ENCODE results near the gene ABHD1.
A peak's percentile ranks its signal among the peaks of the same experiment; 100 is the strongest.
"Not testable (repeated sequence)": the region's sequence is repeated elsewhere in the genome, so short reads cannot be mapped to it uniquely, and the experiment has no call there.

Gene ABHD1

GRCh38 chr2:27094353-27094984, 29.1 kb upstream of the ABHD1 start:
- no peak overlapping the region for H3K4me3 Mint-ChIP-seq

DNA sequence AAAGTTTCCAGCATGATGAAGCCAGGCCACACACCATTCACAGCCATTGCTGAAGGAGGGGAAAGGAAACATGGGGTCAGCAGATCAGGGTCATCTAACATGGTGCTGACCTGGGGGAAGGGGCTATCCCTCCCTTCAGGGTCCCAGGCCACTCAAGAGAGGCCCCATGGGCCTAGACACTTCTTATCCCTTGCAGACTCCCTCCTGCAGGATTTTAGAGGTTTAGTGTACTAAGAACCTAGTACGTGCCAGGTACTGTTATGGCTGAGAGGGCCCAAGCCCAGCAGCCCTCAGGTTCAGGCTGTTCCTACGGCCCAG, 28.2 kb upstream of the ABHD1 start:
- H3K4me3 Mint-ChIP-seq, result peak overlapping the region; percentile 73
- ATAC-seq, result no peak
- H3K9me3 Mint-ChIP-seq, result no peaks in the 10 kb centered on the region
- peaks cover 21% of the 10 kb centered on the region for H3K4me1 Mint-ChIP-seq
- H3K27ac Mint-ChIP-seq, result peak overlapping the region; percentile 46
- H3K27me3 Mint-ChIP-seq, result no peaks in the 10 kb centered on the region
- no peaks in the 10 kb centered on the region for H3K36me3 Mint-ChIP-seq

More at GRCh38 chr2:27094353-27094984, 29.1 kb upstream of the ABHD1 start:
- no peak overlapping the region for H3K27ac Mint-ChIP-seq
- H3K27me3 Mint-ChIP-seq, result no peaks in the 10 kb centered on the region
- H3K4me1 Mint-ChIP-seq, result peaks cover 21% of the 10 kb centered on the region
- no peaks in the 10 kb centered on the region for H3K36me3 Mint-ChIP-seq
- H3K9me3 Mint-ChIP-seq, result no peaks in the 10 kb centered on the region
- no peak for ATAC-seq

DNA sequence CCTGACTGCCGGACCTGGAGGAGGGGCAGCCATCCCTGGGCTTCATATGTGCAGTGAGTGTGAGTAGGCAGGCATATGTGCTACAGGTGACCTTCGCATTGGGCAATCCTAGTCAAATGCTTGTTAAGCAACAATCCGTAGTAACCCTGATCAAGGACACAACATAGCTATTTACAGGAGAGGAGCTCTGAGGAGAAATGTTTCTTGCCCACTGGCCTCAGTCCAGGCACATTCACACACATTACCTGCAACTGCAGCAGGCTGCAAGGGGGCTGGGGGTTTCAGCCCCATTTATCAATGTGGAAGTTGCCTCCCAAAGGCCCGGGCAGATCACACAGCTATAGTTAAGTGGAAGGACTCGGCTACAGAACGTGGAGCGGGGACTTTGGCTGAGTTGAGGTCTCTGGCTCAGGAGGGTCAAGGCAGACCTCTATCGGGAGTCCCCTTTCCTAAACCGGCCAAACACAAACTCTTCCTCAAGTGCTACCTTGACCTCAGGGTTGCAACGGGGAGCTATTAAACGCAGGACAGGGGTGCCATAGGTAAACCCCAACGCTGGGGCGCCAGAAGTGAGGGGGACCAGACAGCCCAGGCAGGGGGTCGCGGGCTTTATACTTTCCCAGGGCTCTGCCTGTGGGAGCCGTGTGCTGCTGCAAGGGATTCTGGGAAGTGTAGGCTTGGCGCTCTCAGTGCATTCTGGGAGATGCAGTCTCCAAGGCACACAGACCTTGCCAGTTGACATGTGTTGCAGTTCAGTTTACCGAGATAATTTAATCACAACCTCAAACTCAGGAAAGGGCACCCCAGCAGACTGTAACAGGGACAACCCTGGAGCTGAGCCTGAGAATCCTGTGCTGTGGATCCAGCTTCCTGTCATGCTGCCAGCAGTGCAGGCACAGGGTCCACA, 27.6 kb upstream of the ABHD1 start:
- H3K4me1 Mint-ChIP-seq, result peaks cover 21% of the 10 kb centered on the region

DNA sequence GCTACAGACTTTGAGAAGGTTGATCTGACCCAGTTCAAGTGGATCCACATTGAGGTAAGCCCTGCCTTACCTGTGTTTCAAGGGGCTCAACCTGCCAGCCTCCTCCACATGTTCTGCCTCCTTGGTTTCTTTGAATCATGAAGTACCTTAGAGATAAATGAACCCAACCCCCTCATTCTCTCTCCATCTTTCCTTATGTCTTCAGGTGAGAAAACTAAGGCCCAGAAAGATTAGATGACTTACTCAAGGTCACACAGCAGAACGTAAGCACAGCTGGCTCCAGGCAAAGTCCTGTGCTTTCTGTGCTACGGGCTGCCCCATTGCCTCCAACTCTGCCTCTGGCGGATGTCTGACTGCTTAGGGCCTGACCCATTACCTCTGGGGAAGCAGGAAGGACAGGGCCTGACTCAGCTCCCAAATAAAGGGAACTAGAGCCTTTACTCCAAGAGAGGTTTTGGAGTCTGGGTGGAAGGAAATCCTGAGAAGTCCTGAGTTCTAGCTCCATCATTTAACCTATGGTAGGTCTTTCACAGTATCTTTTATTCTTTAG, 26.8 kb upstream of the ABHD1 start:
- Mint-ChIP-seq H3K36me3 (no peaks in the 10 kb centered on the region), H3K27me3 (no peaks in the 10 kb centered on the region), H3K9me3 (no peaks in the 10 kb centered on the region), H3K4me3 (no peak overlapping the region), H3K27ac (peak overlapping the region; percentile 46), H3K4me1 (peaks cover 21% of the 10 kb centered on the region)
- ATAC-seq, result no peak

More for the DNA sequence above, 27.6 kb upstream of the ABHD1 start:
- peak; percentile 72 for ATAC-seq
- no peaks in the 10 kb centered on the region for H3K27me3 Mint-ChIP-seq
- no peaks in the 10 kb centered on the region for H3K9me3 Mint-ChIP-seq
- peak overlapping the region; percentile 73 for H3K4me3 Mint-ChIP-seq
- peak overlapping the region; percentile 46 for H3K27ac Mint-ChIP-seq
- H3K36me3 Mint-ChIP-seq, result no peaks in the 10 kb centered on the region

- H3K27ac Mint-ChIP-seq, result no peak overlapping the region
- H3K4me3 Mint-ChIP-seq, result no peak overlapping the region
- ATAC-seq, result no peak
- no peaks in the 10 kb centered on the region for H3K27me3 Mint-ChIP-seq
- H3K4me1 Mint-ChIP-seq, result peaks cover 21% of the 10 kb centered on the region
- no peaks in the 10 kb centered on the region for H3K9me3 Mint-ChIP-seq
- H3K36me3 Mint-ChIP-seq, result no peaks in the 10 kb centered on the region
Measured at GRCh38 chr2:27097341-27097740, 26.3 kb upstream of the ABHD1 start.

DNA sequence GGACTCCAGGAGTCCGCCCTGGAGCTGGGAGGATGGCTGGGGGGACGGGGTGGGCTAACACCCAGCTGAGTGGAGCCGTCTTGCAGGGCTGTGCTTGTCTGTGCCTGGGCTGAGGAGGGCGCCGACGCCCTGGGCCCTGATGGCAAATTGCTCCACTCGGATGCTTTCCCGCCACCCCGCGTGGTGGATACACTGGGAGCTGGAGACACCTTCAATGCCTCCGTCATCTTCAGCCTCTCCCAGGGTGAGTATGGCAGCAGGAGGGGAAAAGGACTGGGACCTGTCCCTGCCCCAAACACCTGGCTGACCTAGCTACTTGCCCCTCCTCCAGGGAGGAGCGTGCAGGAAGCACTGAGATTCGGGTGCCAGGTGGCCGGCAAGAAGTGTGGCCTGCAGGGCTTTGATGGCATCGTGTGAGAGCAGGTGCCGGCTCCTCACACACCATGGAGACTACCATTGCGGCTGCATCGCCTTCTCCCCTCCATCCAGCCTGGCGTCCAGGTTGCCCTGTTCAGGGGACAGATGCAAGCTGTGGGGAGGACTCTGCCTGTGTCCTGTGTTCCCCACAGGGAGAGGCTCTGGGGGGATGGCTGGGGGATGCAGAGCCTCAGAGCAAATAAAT, 24.2 kb upstream of the ABHD1 start:
- Mint-ChIP-seq H3K27ac (no peak overlapping the region), H3K4me1 (peaks cover 21% of the 10 kb centered on the region), H3K4me3 (no peak overlapping the region), H3K9me3 (no peaks in the 10 kb centered on the region), H3K36me3 (no peaks in the 10 kb centered on the region), H3K27me3 (peaks cover 8% of the 10 kb centered on the region)
- ATAC-seq, result no peak

- ATAC-seq, result no peak
- Mint-ChIP-seq H3K36me3 (no peaks in the 10 kb centered on the region), H3K27me3 (peaks cover 14% of the 10 kb centered on the region), H3K4me1 (peaks cover 21% of the 10 kb centered on the region), H3K27ac (no peak overlapping the region), H3K9me3 (no peaks in the 10 kb centered on the region), H3K4me3 (no peak overlapping the region)
Measured at GRCh38 chr2:27100036-27100435, 23.6 kb upstream of the ABHD1 start.

DNA sequence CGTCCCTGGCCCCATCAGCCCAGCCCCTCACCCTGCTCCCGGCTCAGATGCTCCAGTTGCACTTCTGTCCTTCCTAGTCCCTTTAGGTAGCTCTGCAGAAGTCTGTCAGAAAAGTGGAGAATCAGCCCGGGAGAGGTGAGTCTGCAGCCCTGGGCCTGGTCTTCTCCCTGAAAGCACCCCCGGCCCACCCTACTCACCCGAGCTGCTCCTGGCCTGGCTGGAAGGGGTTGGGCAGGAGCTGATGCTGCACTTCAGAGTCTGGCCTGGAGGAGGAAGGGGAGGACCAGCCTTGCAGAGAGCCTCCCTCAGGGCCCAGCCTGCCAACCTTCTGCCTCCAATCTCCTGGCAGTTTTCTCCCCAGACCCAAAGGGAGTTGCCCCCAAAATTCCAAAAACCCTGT, 21.3 kb upstream of the ABHD1 start:
- Mint-ChIP-seq H3K27me3 (peaks cover 20% of the 10 kb centered on the region), H3K4me3 (no peak overlapping the region), H3K4me1 (peaks cover 4% of the 10 kb centered on the region), H3K9me3 (no peaks in the 10 kb centered on the region), H3K36me3 (no peaks in the 10 kb centered on the region), H3K27ac (no peak overlapping the region)
- no peak for ATAC-seq

- H3K36me3 Mint-ChIP-seq, result no peaks in the 10 kb centered on the region
- peaks cover 20% of the 10 kb centered on the region for H3K27me3 Mint-ChIP-seq
- no peaks in the 10 kb centered on the region for H3K4me1 Mint-ChIP-seq
- H3K9me3 Mint-ChIP-seq, result no peaks in the 10 kb centered on the region
- no peak overlapping the region for H3K4me3 Mint-ChIP-seq
- no peak overlapping the region for H3K27ac Mint-ChIP-seq
- ATAC-seq, result no peak
Measured at GRCh38 chr2:27105981-27106380, 17.6 kb upstream of the ABHD1 start.

DNA sequence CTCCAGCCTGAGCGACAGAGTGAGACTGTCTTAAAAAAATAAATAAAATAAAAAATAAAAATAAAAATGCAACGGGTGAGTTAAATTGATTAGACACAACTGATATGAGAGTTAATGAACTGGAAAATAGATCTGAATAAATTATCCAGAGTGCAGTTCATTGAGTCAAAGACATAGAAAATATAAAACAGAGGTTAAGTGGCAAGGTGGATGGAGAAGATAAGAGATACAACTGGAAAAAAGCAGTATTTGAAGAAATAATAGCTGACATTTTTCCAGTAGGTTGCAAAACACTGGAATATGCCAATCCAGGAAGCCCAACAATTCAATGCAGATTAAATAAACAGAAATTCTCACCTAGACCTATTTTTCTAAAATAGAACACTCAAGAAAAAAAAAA, 15.4 kb upstream of the ABHD1 start:
- no peak for ATAC-seq
- Mint-ChIP-seq H3K4me3 (no peak overlapping the region), H3K9me3 (no peaks in the 10 kb centered on the region), H3K36me3 (no peaks in the 10 kb centered on the region), H3K4me1 (no peaks in the 10 kb centered on the region), H3K27ac (no peak overlapping the region), H3K27me3 (peaks cover 20% of the 10 kb centered on the region)

DNA sequence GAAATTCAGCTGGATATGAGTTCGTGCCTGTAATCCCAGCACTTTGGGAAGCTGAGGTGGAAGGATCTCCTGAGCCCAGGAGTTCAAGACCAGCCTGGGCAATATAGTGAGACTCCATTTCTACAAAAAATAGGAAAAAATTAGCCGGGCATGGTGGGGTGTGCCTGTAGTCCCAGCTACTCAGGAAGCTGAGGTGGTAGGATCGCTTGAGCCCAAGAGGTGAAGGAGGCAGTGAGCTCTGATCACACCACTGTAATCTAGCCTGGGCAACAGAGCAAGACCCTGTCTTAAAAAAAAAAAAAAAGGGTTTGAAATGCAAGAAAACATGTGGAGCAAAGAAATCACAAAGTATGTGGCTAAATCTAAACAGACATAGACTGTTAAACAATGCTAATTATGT, 14.5 kb upstream of the ABHD1 start:
- Mint-ChIP-seq H3K27ac (no peak overlapping the region), H3K36me3 (no peaks in the 10 kb centered on the region), H3K9me3 (no peaks in the 10 kb centered on the region), H3K27me3 (peaks cover 16% of the 10 kb centered on the region), H3K4me3 (no peak overlapping the region), H3K4me1 (no peaks in the 10 kb centered on the region)
- ATAC-seq, result no peak

DNA sequence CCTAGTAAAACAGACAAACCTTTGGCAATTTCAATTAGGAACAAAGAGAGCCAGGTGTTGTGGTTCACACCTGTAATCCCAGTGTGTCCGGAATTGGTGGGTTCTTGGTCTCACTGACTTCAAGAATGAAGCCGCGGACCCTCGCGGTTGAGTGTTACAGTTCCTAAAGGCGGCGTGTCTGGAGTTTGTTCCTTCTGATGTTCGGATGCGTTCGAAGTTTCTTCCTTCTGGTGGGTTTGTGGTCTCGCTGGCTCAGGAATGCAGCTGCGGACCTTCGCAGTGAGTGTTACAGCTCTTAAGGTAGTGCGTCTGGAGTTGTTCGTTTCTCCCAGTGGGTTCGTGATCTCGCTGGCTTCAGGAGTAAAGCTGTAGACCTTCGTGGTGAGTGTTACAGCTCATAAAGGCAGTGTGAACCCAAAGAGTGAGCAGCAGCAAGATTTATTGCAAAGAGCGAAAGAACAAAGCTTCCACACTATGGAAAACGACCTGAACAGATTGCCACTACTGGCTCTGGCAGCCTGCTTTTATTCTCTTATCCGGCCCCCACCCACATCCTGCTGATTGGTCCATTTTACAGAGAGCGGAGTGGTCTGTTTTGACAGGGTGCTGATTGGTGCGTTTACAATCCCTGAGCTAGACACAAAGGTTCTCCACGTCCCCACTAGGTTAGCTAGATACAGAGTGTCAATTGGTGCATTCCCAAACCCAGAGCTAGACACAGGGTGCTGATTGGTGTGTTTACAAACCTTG, 12.8 kb upstream of the ABHD1 start:
- H3K4me1 Mint-ChIP-seq, ATAC-seq, H3K4me3 Mint-ChIP-seq, H3K27ac Mint-ChIP-seq, H3K36me3 Mint-ChIP-seq, H3K27me3 Mint-ChIP-seq, H3K9me3 Mint-ChIP-seq: not testable (repeated sequence)

- not testable (repeated sequence) for H3K4me3 Mint-ChIP-seq, H3K4me1 Mint-ChIP-seq, H3K27me3 Mint-ChIP-seq, H3K9me3 Mint-ChIP-seq, H3K27ac Mint-ChIP-seq, ATAC-seq, H3K36me3 Mint-ChIP-seq
Measured at GRCh38 chr2:27111392-27112078, 12.1 kb upstream of the ABHD1 start.

- Mint-ChIP-seq H3K27ac (no peak overlapping the region), H3K4me1 (peaks cover 10% of the 10 kb centered on the region), H3K36me3 (no peaks in the 10 kb centered on the region), H3K27me3 (peaks cover 40% of the 10 kb centered on the region), H3K9me3 (no peaks in the 10 kb centered on the region), H3K4me3 (no peak overlapping the region)
- no peak for ATAC-seq
Measured at GRCh38 chr2:27115519-27115918, 8.1 kb upstream of the ABHD1 start.
